ENCODE data around the gene RBM45.

DNA sequence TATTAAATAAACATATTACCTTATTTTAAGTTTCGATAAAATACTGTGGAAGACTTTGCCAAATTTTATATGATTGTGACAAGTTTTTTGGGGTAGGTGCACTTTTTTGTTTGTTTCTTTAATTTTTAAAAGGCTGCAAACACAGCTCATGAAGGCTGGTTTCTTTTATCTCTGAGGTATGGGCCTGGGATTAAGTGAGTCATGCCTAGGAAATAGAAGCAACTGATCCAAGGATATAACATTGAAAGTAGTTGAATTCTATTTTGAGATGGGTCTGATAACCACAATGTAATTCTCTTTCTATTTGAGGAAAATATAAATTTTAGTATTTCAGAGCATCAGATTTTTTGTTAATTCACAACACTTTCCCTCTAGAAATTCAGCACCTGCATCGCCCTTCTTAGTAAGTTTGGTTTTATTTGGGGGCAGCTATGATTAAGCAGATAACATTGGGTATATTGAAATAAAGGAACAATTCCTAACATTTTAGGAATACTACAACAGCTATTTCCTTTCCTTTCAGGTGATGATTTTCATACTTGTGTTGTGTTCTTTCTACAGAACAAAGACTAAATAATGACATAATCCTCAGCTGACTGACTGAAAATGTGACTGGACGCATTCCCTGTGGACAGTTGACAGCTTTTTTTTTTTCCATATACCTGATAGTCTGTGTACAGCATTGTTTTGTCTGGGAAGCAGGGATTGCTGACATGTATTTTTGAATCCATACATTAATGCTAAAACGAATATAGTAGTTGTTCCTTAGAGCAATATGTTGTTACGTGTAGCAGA, 16.8 kb downstream of the RBM45 start:
- TF ChIP-seq, protein P1, sequence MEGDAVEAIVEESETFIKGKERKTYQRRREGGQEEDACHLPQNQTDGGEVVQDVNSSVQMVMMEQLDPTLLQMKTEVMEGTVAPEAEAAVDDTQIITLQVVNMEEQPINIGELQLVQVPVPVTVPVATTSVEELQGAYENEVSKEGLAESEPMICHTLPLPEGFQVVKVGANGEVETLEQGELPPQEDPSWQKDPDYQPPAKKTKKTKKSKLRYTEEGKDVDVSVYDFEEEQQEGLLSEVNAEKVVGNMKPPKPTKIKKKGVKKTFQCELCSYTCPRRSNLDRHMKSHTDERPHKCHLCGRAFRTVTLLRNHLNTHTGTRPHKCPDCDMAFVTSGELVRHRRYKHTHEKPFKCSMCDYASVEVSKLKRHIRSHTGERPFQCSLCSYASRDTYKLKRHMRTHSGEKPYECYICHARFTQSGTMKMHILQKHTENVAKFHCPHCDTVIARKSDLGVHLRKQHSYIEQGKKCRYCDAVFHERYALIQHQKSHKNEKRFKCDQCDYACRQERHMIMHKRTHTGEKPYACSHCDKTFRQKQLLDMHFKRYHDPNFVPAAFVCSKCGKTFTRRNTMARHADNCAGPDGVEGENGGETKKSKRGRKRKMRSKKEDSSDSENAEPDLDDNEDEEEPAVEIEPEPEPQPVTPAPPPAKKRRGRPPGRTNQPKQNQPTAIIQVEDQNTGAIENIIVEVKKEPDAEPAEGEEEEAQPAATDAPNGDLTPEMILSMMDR (IDR thresholded peaks at IDR 0.05) = no peak
- TF ChIP-seq HDAC2 (IDR thresholded peaks at IDR 0.05) (no peak), FOSL2 (IDR thresholded peaks at IDR 0.05) (no peak), FOSL2 (CRISPR knock-in tag; IDR thresholded peaks at IDR 0.05) (no peak), KDM5A (IDR thresholded peaks at IDR 0.05) (no peak), POLR2A (IDR thresholded peaks at IDR 0.05; ENCODE audit: low read length) (no peak), MAZ (IDR thresholded peaks at IDR 0.05; ENCODE audit: borderline replicate concordance, low read depth, low read length) (no peak), NPAS2 (CRISPR knock-in tag; IDR thresholded peaks at IDR 0.05; ENCODE audit: borderline replicate concordance) (no peak), RAD21 (conservative IDR thresholded peaks at IDR 0.05 in 1 of 2, IDR thresholded peaks at IDR 0.05 in 1 of 2) (no peak), EP300 (IDR thresholded peaks at IDR 0.05) (no peak)
